H1 (cell line): ENCODE measurements around the gene EPB41L2. TPM values are rescaled to one million over a fixed set of nuclear protein-coding genes. Genes with fewer than 3 reads are reported as not detected.
A peak's percentile ranks its signal among the peaks of the same experiment; 100 is the strongest.

Experiments
- CTCF ChIA-PET: fragments of 300-600 bp; sonication (Branson Sonifier 250); formaldehyde crosslinking; loops from one replicate; lab custom pipeline; 2021; ENCODE audit not compliant: partially characterized antibody; lab: Charles Lee
- POLR2A ChIA-PET: fragments of 300-600 bp; sonication (Branson Sonifier 250); formaldehyde crosslinking; loops from one replicate; lab custom pipeline; 2021; ENCODE audit warnings: inconsistent platforms; ENCODE audit not compliant: partially characterized antibody; lab: Charles Lee
- DNase-seq, 2 experiments: peaks; one replicate each; pipeline versions ENCODE4 v3.0.0 to v3.0.0-alpha.2; 2010 to 2022; ENCODE audit warnings: low spot score in 2 of 2, low read depth in 1 of 2, mixed read lengths in 1 of 2
- FAIRE-seq: peaks from 2 replicates; lab custom pipeline; 2011; peaks lifted over from hg19 to GRCh38; lab: Jason Lieb, UNC
- H2AFZ ChIP-seq: 2 replicates; pipeline ENCODE4 v1.8.1; 2012; ENCODE audit warnings: low read length, inconsistent platforms
- H2AK5ac ChIP-seq: 2 replicates; pipeline ENCODE4 v1.6.1; 2013; ENCODE audit warnings: low read depth, low read length
- H2BK120ac ChIP-seq: replicated peaks from 2 replicates; pipeline ENCODE3; 2013; ENCODE audit warnings: low read depth, low read length, inconsistent platforms
- H2BK12ac ChIP-seq: 2 replicates; pipeline ENCODE4 v1.6.1; 2013; ENCODE audit warnings: low read depth, low read length
- H2BK15ac ChIP-seq: 2 replicates; pipeline ENCODE4 v1.6.1; 2013; ENCODE audit warnings: low read length
- H2BK20ac ChIP-seq: 2 replicates; pipeline ENCODE4 v1.6.1; 2013; ENCODE audit warnings: low read length
- H2BK5ac ChIP-seq: 2 replicates; pipeline ENCODE4 v1.6.1; 2013; ENCODE audit warnings: low read depth, low read length
- H3K14ac ChIP-seq: 2 replicates; pipeline ENCODE4 v1.6.1; 2013; ENCODE audit warnings: inconsistent platforms; ENCODE audit not compliant: insufficient read length
- H3K18ac ChIP-seq: 2 replicates; pipeline ENCODE4 v1.6.1; 2013; ENCODE audit warnings: low read length; ENCODE audit errors: extremely low read depth
- H3K23ac ChIP-seq: 2 replicates; pipeline ENCODE4 v1.6.1; 2013; ENCODE audit warnings: inconsistent platforms; ENCODE audit not compliant: insufficient read length
- H3K23me2 ChIP-seq: 2 replicates; pipeline ENCODE4 v1.6.1; 2013; ENCODE audit warnings: low read depth, low read length
- H3K27ac ChIP-seq: 2 replicates; pipeline ENCODE4 v1.6.1; 2011; ENCODE audit warnings: low read depth, low read length, inconsistent platforms
- H3K27me3 ChIP-seq, 4 experiments: replicated peaks in 1 of 4; 1 replicate in 1 of 4; 2 replicates in 3 of 4; pipeline versions ENCODE4 v1.6.1 to v1.8.1; 2011 to 2013; ENCODE audit warnings: low read length in 3 of 4, mild to moderate bottlenecking in 3 of 4, inconsistent platforms in 2 of 4, mixed read lengths in 2 of 4, moderate library complexity in 1 of 4; ENCODE audit not compliant: control insufficient read depth in 3 of 4, insufficient read depth in 3 of 4; ENCODE audit errors: extremely low read depth in 1 of 4
- H3K36me3 ChIP-seq, 4 experiments: 2 replicates each; pipeline versions ENCODE4 v1.6.1 to v1.8.1; 2011 to 2013; ENCODE audit warnings: mild to moderate bottlenecking in 4 of 4, low read length in 3 of 4, moderate library complexity in 2 of 4, control low read depth in 1 of 4, inconsistent platforms in 1 of 4; ENCODE audit not compliant: insufficient read depth in 4 of 4, control insufficient read depth in 2 of 4
- H3K4ac ChIP-seq: replicated peaks from 2 replicates; pipeline ENCODE3; 2013; ENCODE audit warnings: low read length, low read depth, mixed read lengths, inconsistent platforms; ENCODE audit not compliant: insufficient read length
- H3K4me1 ChIP-seq, 4 experiments: replicated peaks in 1 of 4; 1 replicate in 1 of 4; 2 replicates in 3 of 4; pipeline versions ENCODE4 v1.6.1 to v1.8.1; 2011 to 2013; ENCODE audit warnings: low read length in 3 of 4, inconsistent platforms in 2 of 4, mixed read lengths in 1 of 4; ENCODE audit not compliant: insufficient read depth in 4 of 4, control insufficient read depth in 3 of 4
- H3K4me2 ChIP-seq, 2 experiments: 2 replicates each; pipeline versions ENCODE4 v1.6.1 to v1.8.1; 2011 to 2013; ENCODE audit warnings: low read depth in 2 of 2, low read length in 2 of 2, control low read depth in 1 of 2, inconsistent platforms in 1 of 2, mild to moderate bottlenecking in 1 of 2; ENCODE audit not compliant: insufficient read depth in 1 of 2
- H3K4me3 ChIP-seq, 4 experiments: fragments of 200-600, 300-600 bp in 1 of 4; sonication (generic), shearing (Covaris generic), sonication (Bioruptor Twin) in 1 of 4; 2 replicates each; pipeline versions ENCODE4 v1.5.1 to v1.8.1; 2011 to 2016; ENCODE audit warnings: low read length in 4 of 4, low read depth in 3 of 4, control low read depth in 2 of 4, inconsistent platforms in 2 of 4, mild to moderate bottlenecking in 2 of 4, mixed read lengths in 1 of 4, moderate library complexity in 1 of 4; ENCODE audit not compliant: insufficient read depth in 2 of 4; ENCODE audit errors: extremely low read depth in 1 of 4
- H3K56ac ChIP-seq: replicated peaks from 2 replicates; pipeline ENCODE3; 2013; ENCODE audit warnings: low read depth, mild to moderate bottlenecking, mixed read lengths, low read length, inconsistent platforms; ENCODE audit not compliant: insufficient read length
- H3K79me1 ChIP-seq: 2 replicates; pipeline ENCODE4 v1.6.1; 2013; ENCODE audit warnings: low read depth, low read length, control low read depth
- H3K79me2 ChIP-seq, 2 experiments: 2 replicates each; pipeline versions ENCODE4 v1.6.1 to v1.8.1; 2012 to 2013; ENCODE audit warnings: low read length in 2 of 2, mild to moderate bottlenecking in 2 of 2, inconsistent platforms in 1 of 2; ENCODE audit not compliant: insufficient read depth in 2 of 2, control insufficient read depth in 1 of 2
- H3K9ac ChIP-seq, 4 experiments: replicated peaks in 1 of 4; 1 replicate in 1 of 4; 2 replicates in 3 of 4; pipeline versions ENCODE4 v1.6.1 to v1.8.1; 2011 to 2013; ENCODE audit warnings: low read depth in 3 of 4, low read length in 3 of 4, control low read depth in 2 of 4, mild to moderate bottlenecking in 2 of 4, moderate library complexity in 2 of 4, inconsistent platforms in 1 of 4; ENCODE audit errors: extremely low read depth in 1 of 4
- H3K9me3 ChIP-seq, 2 experiments: 2 replicates each; pipeline versions ENCODE4 v1.6.1 to v1.8.1; 2012 to 2013; ENCODE audit warnings: mild to moderate bottlenecking in 2 of 2, moderate library complexity in 2 of 2, control low read depth in 1 of 2, inconsistent platforms in 1 of 2, low read depth in 1 of 2, low read length in 1 of 2, mixed read lengths in 1 of 2; ENCODE audit not compliant: insufficient read depth in 2 of 2
- H4K20me1 ChIP-seq, 2 experiments: replicated peaks in 1 of 2; 2 replicates each; pipeline versions ENCODE3 to v1.8.1; 2011 to 2013; ENCODE audit warnings: inconsistent platforms in 2 of 2, low read length in 2 of 2, mild to moderate bottlenecking in 1 of 2; ENCODE audit not compliant: insufficient read depth in 2 of 2, control insufficient read depth in 1 of 2
- H4K5ac ChIP-seq: 2 replicates; pipeline ENCODE4 v1.6.1; 2013; ENCODE audit warnings: low read length, low read depth, mixed read lengths, inconsistent platforms; ENCODE audit not compliant: insufficient read length
- H4K8ac ChIP-seq: 2 replicates; pipeline ENCODE4 v1.8.0; 2013; ENCODE audit warnings: mild to moderate bottlenecking, moderate library complexity, low read length, inconsistent platforms; ENCODE audit not compliant: insufficient read depth; ENCODE audit errors: extremely low read depth
- H4K91ac ChIP-seq: replicated peaks from 2 replicates; pipeline ENCODE3; 2013; ENCODE audit warnings: low read length, mixed read lengths, inconsistent platforms; ENCODE audit not compliant: insufficient read length
- CHD1 ChIP-seq: IDR thresholded peaks from 2 replicates; pipeline ENCODE4 v1.6.1; 2012; ENCODE audit warnings: low read depth, low read length, improper control_type of control experiment
- CTBP2 ChIP-seq: IDR thresholded peaks from 2 replicates; pipeline ENCODE4 v1.7.0; 2011; ENCODE audit warnings: borderline replicate concordance, mild to moderate bottlenecking, moderate library complexity, mixed read lengths, low read length; ENCODE audit not compliant: insufficient read depth, insufficient read length
- CTCF ChIP-seq, 3 experiments: IDR thresholded peaks; 1 replicate in 2 of 3; 2 replicates in 1 of 3; pipeline versions ENCODE4 v1.5.1 to v1.6.1; 2011; ENCODE audit warnings: low read length in 3 of 3, mild to moderate bottlenecking in 3 of 3, inconsistent platforms in 2 of 3, low read depth in 1 of 3, moderate library complexity in 1 of 3; ENCODE audit not compliant: insufficient read depth in 1 of 3; ENCODE audit errors: control extremely low read depth in 1 of 3
- RAD21 ChIP-seq, 2 experiments: IDR thresholded peaks in 1 of 2; conservative IDR thresholded peaks in 1 of 2; 2 replicates each; pipeline ENCODE4 v1.6.1; 2011; ENCODE audit warnings: low read depth in 2 of 2, low read length in 2 of 2, improper control_type of control experiment in 1 of 2, inconsistent platforms in 1 of 2, mild to moderate bottlenecking in 1 of 2, moderate library complexity in 1 of 2
- SUZ12 ChIP-seq: fragments of 200-600 bp; sonication (generic); IDR thresholded peaks from 2 replicates; pipeline ENCODE4 v1.6.1; 2012; ENCODE audit warnings: mild to moderate bottlenecking, inconsistent platforms, low read length, moderate library complexity, mixed read lengths
- WGBS, 2 experiments: shearing (Covaris generic) in 1 of 2; methylation state at CpG; one replicate each; pipeline versions ENCODE4 v1.1.6 to v1.1.7; 2013 to 2015; ENCODE audit warnings: low lambda C conversion rate in 2 of 2, mixed read lengths in 2 of 2, inconsistent platforms in 1 of 2, low coverage in 1 of 2, missing lambda C conversion rate in 1 of 2; ENCODE audit not compliant: insufficient replicate concordance in 2 of 2, insufficient coverage in 1 of 2, insufficient read length in 1 of 2; ENCODE audit errors: extremely low coverage in 1 of 2, missing lambda C conversion rate in 1 of 2; 5-methylcytosine and 5-hydroxymethylcytosine counted together
- polyA plus RNA-seq, 7 experiments: library from polyadenylated mRNA; depleted of rRNA in 3 of 7; stranded (reverse) in 5 of 7; unstranded in 2 of 7; fragments of >200 nt in 5 of 7; fragments of 200-250 nt in 2 of 7; gene quantifications; 1 replicate in 5 of 7; 2 replicates in 1 of 7; 4 replicates in 1 of 7; pipeline versions ENCODE4 v1.2.1 to v1.2.3, GENCODE V29; 2011 to 2013; ENCODE audit warnings: missing spikeins in 2 of 7, mixed read lengths in 2 of 7
- total RNA-seq: library from RNA; stranded (reverse); fragmentation: NEBNext Ultra II Directional; extraction: Animal tissue kit (Norgen Biotek cat#: 25700); gene quantifications from 2 replicates; pipeline ENCODE4 v1.2.1, GENCODE V29; 2021

EPB41L2 gene
- total and polyA plus RNA-seq, 2 of the 8 experiments (the other 6 are each of a cell fraction or from before 2014, with no cell fraction given): 22.5 to 123 TPM

- Histone ChIP-seq H2BK120ac (no peak overlapping the region), H4K91ac (no peak overlapping the region), H3K27me3 (no peaks in the 10 kb centered on the region), H3K9ac (no peak overlapping the region), H3K4ac (peak overlapping the region; percentile 78), H3K56ac (no peak overlapping the region), H3K27ac (no peak overlapping the region), H2BK5ac (no peak overlapping the region), H2BK12ac (no peak overlapping the region), H3K23me2 (no peaks in the 10 kb centered on the region), H2BK15ac (no peak overlapping the region), H3K18ac (no peak overlapping the region), H3K36me3 (no peaks in the 10 kb centered on the region), H3K79me1 (no peaks in the 10 kb centered on the region), H3K14ac (no peak overlapping the region), H3K9me3 (peaks cover 10 to 16% of the 10 kb centered on the region in 2 experiments), H2AFZ (no peak overlapping the region), H4K5ac (no peak overlapping the region), H2AK5ac (no peak overlapping the region), H3K4me3 (no peak overlapping the region), H3K23ac (no peak overlapping the region), H4K8ac (no peak overlapping the region), H3K4me1 (no peaks in the 10 kb centered on the region; a peak in 1 of 7 replicates), H3K79me2 (no peaks in the 10 kb centered on the region), H2BK20ac (no peak overlapping the region), H3K4me2 (no peak overlapping the region), H4K20me1 (no peaks in the 10 kb centered on the region)
- no peak for DNase-seq
- ChIA-PET POLR2A (no interaction called here), CTCF (interaction anchor here (0.6 to 3.1 kb wide), 11 partner anchors 10 to 141 kb away, joined by 3 to 16 read pairs (median 3); no protein-coding TSS in a partner anchor)
- WGBS, 2 experiments: 78% methylated on average over 2 of the region's 2 CpGs; no CpG with 5 or more reads in 1 of the 2 experiments
- TF ChIP-seq CHD1: no peak
- TF ChIP-seq CTBP2: no peak
- TF ChIP-seq RAD21 (IDR thresholded peaks at IDR 0.05 in 1 of 2, conservative IDR thresholded peaks at IDR 0.05 in 1 of 2; ENCODE audit: low read depth in 2 of 2, low read length in 2 of 2): peak in 1 of 2 experiments; percentile 34; a peak in 1 of 4 replicates
- peak; percentile 33 to 39 (median 39); a peak in 3 of 4 replicates for TF ChIP-seq CTCF (IDR thresholded peaks at IDR 0.05; ENCODE audit: control extremely low read depth in 1 of 3, insufficient read depth in 1 of 3, low read depth in 1 of 3, low read length in 3 of 3)
- no peak for TF ChIP-seq SUZ12
- no peak for FAIRE-seq
These were observed 21.9 kb upstream of the EPB41L2 start for GRCh38 chr6:131084982-131085381.
